NCI-H1436 treated with DMSO at 0.1 percent for 48 hours (cell line): ENCODE data around the gene TTLL9.
"Not testable (repeated sequence)": the region's sequence is repeated elsewhere in the genome, so short reads cannot be mapped to it uniquely, and the experiment has no call there.

Source experiments
- DNase-seq: peaks from one replicate; lab custom pipeline; 2025; lab: John Stamatoyannopoulos, UW

The TTLL9 gene

GRCh38 chr20:31917962-31918412 lies 47.6 kb downstream of the TTLL9 start:
- not testable (repeated sequence) for DNase-seq

- no peak for DNase-seq
Measured at GRCh38 chr20:31918466-31919105, 48.2 kb downstream of the TTLL9 start.

GRCh38 chr20:31919410-31920155 lies 49.1 kb downstream of the TTLL9 start:
- no peak for DNase-seq

- no peak for DNase-seq
Measured at GRCh38 chr20:31920275-31920855, 49.9 kb downstream of the TTLL9 start.

GRCh38 chr20:31921480-31921879 lies 51.0 kb downstream of the TTLL9 start:
- not testable (repeated sequence) for DNase-seq

- DNase-seq = no peak
Measured at GRCh38 chr20:31922181-31922580, 51.7 kb downstream of the TTLL9 start.

GRCh38 chr20:31922588-31922987 lies 52.2 kb downstream of the TTLL9 start:
- no peak for DNase-seq

GRCh38 chr20:31923388-31924331 lies 53.2 kb downstream of the TTLL9 start:
- DNase-seq = no peak

GRCh38 chr20:31924561-31924960 lies 54.1 kb downstream of the TTLL9 start:
- DNase-seq = no peak

GRCh38 chr20:31925631-31926030 lies 55.2 kb downstream of the TTLL9 start:
- DNase-seq = no peak

- DNase-seq = no peak
Measured at GRCh38 chr20:31926493-31926892, 56.1 kb downstream of the TTLL9 start.

GRCh38 chr20:31927627-31928159 lies 57.3 kb downstream of the TTLL9 start:
- DNase-seq = no peak

- DNase-seq = not testable (repeated sequence)
Measured at GRCh38 chr20:31929631-31930030, 59.2 kb downstream of the TTLL9 start.

- DNase-seq = no peak
Measured at GRCh38 chr20:31930779-31931178, 60.3 kb downstream of the TTLL9 start.

- DNase-seq = no peak
Measured at GRCh38 chr20:31933698-31934097, 63.3 kb downstream of the TTLL9 start.

GRCh38 chr20:31934491-31934890 lies 64.1 kb downstream of the TTLL9 start:
- DNase-seq = no peak

- DNase-seq = no peak
Measured at GRCh38 chr20:31934968-31935764, 64.7 kb downstream of the TTLL9 start.

- DNase-seq = no peak
Measured at GRCh38 chr20:31936420-31936819, 66.0 kb downstream of the TTLL9 start.

- no peak for DNase-seq
Measured at GRCh38 chr20:31937820-31938219, 67.4 kb downstream of the TTLL9 start.

GRCh38 chr20:31939661-31940060 lies 69.2 kb downstream of the TTLL9 start:
- DNase-seq = no peak

GRCh38 chr20:31943052-31943471 lies 72.6 kb downstream of the TTLL9 start:
- no peak for DNase-seq
